Measurements from ENCODE around the gene TMEM129. TPM values are rescaled to one million over a fixed set of nuclear protein-coding genes. Genes with fewer than 3 reads are reported as not detected.
"Not testable (repeated sequence)": the region's sequence is repeated elsewhere in the genome, so short reads cannot be mapped to it uniquely, and the experiment has no call there.

Gene TMEM129
- total and polyA plus RNA-seq, 7 donors = 11.8 to 43.6 (median 31.6) TPM

GRCh38 chr4:1675802-1676137 lies 45.4 kb downstream of the TMEM129 start:
- no peak for TF ChIP-seq CTCF (IDR thresholded peaks at IDR 0.05)
- Histone ChIP-seq H3K4me1 (no peaks in the 10 kb centered on the region), H3K9me3 (no peaks in the 10 kb centered on the region), H3K4me3 (no peak overlapping the region), H3K36me3 (ENCODE audit: insufficient read depth in 1 of 2, low read depth in 1 of 2) (no peaks in the 10 kb centered on the region), H3K27ac (no peak overlapping the region), H3K27me3 (ENCODE audit: insufficient read depth in 3 of 3, low read length in 2 of 3) (no peaks in the 10 kb centered on the region)
- no peak for DNase-seq
- no peak for ATAC-seq
- 75 to 87% (median 79%) methylated on average over 10 of the region's 10 CpGs for WGBS, 3 donors
- intact Hi-C loops (cut with DNase I) = no loop called here

GRCh38 chr4:1675136-1675801 lies 45.9 kb downstream of the TMEM129 start:
- H3K4me1 ChIP-seq = no peaks in the 10 kb centered on the region
- 77 to 82% (median 81%) methylated on average over 19 of the region's 19 CpGs for WGBS, 3 donors
- no peak for TF ChIP-seq CTCF (IDR thresholded peaks at IDR 0.05)
- ATAC-seq (no peak), DNase-seq (no peak)
- H3K36me3 ChIP-seq (ENCODE audit: insufficient read depth in 1 of 2, low read depth in 1 of 2) = no peaks in the 10 kb centered on the region
- H3K9me3 ChIP-seq = no peaks in the 10 kb centered on the region
- H3K4me3 ChIP-seq = no peak overlapping the region
- no peak overlapping the region for H3K27ac ChIP-seq
- intact Hi-C loops (cut with DNase I) = no loop called here
- H3K27me3 ChIP-seq (ENCODE audit: insufficient read depth in 3 of 3, low read length in 2 of 3) = no peaks in the 10 kb centered on the region

GRCh38 chr4:1674682-1675081 lies 46.4 kb downstream of the TMEM129 start:
- ATAC-seq (no peak), DNase-seq (no peak)
- no peaks in the 10 kb centered on the region for H3K9me3 ChIP-seq
- H3K36me3 ChIP-seq (ENCODE audit: insufficient read depth in 1 of 2, low read depth in 1 of 2) = no peaks in the 10 kb centered on the region
- 61 to 69% (median 69%) methylated on average over 9 of the region's 9 CpGs for WGBS, 3 donors
- TF ChIP-seq CTCF (IDR thresholded peaks at IDR 0.05) = no peak
- intact Hi-C loops (cut with DNase I) = no loop called here
- H3K27me3 ChIP-seq (ENCODE audit: insufficient read depth in 3 of 3, low read length in 2 of 3) = no peaks in the 10 kb centered on the region
- H3K4me1 ChIP-seq = no peaks in the 10 kb centered on the region
- H3K4me3 ChIP-seq = no peak overlapping the region
- H3K27ac ChIP-seq = no peak overlapping the region

- no peak for ATAC-seq
- DNase-seq = no peak
- intact Hi-C loops (cut with DNase I) = no loop called here
Observed at GRCh38 chr4:1673671-1674070, 47.5 kb downstream of the TMEM129 start.

GRCh38 chr4:1671011-1671410 lies 50.1 kb downstream of the TMEM129 start:
- WGBS, 3 donors = 90 to 93% (median 92%) methylated on average over 20 of the region's 20 CpGs
- intact Hi-C loops (cut with DNase I); H3K4me1 ChIP-seq; H3K4me3 ChIP-seq; H3K27ac ChIP-seq; DNase-seq; H3K27me3 ChIP-seq (ENCODE audit: insufficient read depth in 3 of 3, low read length in 2 of 3); ATAC-seq; H3K9me3 ChIP-seq; H3K36me3 ChIP-seq (ENCODE audit: insufficient read depth in 1 of 2, low read depth in 1 of 2): not testable (repeated sequence)

More at GRCh38 chr4:1673671-1674070, 47.5 kb downstream of the TMEM129 start:
- no peak for TF ChIP-seq CTCF (IDR thresholded peaks at IDR 0.05)
- Histone ChIP-seq H3K27me3 (ENCODE audit: insufficient read depth in 3 of 3, low read length in 2 of 3) (no peaks in the 10 kb centered on the region), H3K27ac (no peak overlapping the region), H3K9me3 (no peaks in the 10 kb centered on the region), H3K4me1 (no peaks in the 10 kb centered on the region), H3K4me3 (no peak overlapping the region), H3K36me3 (ENCODE audit: insufficient read depth in 1 of 2, low read depth in 1 of 2) (no peaks in the 10 kb centered on the region)
- WGBS, 3 donors = 79 to 83% (median 82%) methylated on average over 20 of the region's 20 CpGs

All from psoas muscle (tissue), 8 donors.